HCT116 (cell line): Measurements from ENCODE around the gene ARFRP1. TPM values are rescaled to one million over a fixed set of nuclear protein-coding genes. Genes with fewer than 3 reads are reported as not detected.

ENCODE experiments used
- ATAC-seq: fragments of 200-7000 bp; cut with Tn5 transposase; 2 replicates; pipeline ENCODE4 v1.9.1; 2020; ENCODE audit warnings: mild to moderate bottlenecking, moderate library complexity
- BruUV-seq: library from RNA; stranded (reverse); fragments of 400-500 nt; replicated peaks from 2 replicates; lab custom pipeline; 2021; lab: Mats Ljungman, UMichigan
- CTCF ChIA-PET: fragments of 300-600 bp; sonication (Branson Sonifier 250); formaldehyde crosslinking; loops from one replicate; lab custom pipeline; 2021; ENCODE audit warnings: antibody characterized with exemption; lab: Charles Lee
- POLR2A ChIA-PET: fragments of 300-600, 350-600 bp; sonication (Branson Sonifier 250); formaldehyde crosslinking; loops from one replicate; lab custom pipeline; 2021; ENCODE audit warnings: antibody characterized with exemption; lab: Charles Lee
- RAD21 ChIA-PET, 2 experiments: fragments of 300-600 bp; sonication (Branson Sonifier 250); formaldehyde crosslinking; loops; one replicate each; lab custom pipeline; 2023; ENCODE audit warnings: low total read pairs in 2 of 2; ENCODE audit not compliant: uncharacterized antibody in 2 of 2, unreplicated experiment in 2 of 2, low non-redundant PET in 1 of 2; lab: Charles Lee
- DNase-seq: peaks from one replicate; pipeline ENCODE4 v3.0.0-alpha.2; 2010; ENCODE audit warnings: low read depth, low spot score
- H2AFZ ChIP-seq: fragments of 200-600 bp; shearing (Covaris generic), sonication (generic); 2 replicates; pipeline ENCODE4 v1.6.1; 2017; ENCODE audit warnings: low read depth, mixed run types, mixed read lengths, antibody characterized with exemption, low read length; ENCODE audit not compliant: poor library complexity, severe bottlenecking
- H3K27ac ChIP-seq: 2 replicates; pipeline ENCODE4 v1.5.1; 2012; ENCODE audit warnings: low read depth, low read length
- H3K27me3 ChIP-seq: fragments of 200-600 bp; sonication (generic); 2 replicates; pipeline ENCODE4 v1.6.1; 2016; ENCODE audit warnings: mixed run types, low read length, mixed read lengths; ENCODE audit not compliant: insufficient read depth
- H3K36me3 ChIP-seq, 2 experiments: fragments of 200-500 bp in 1 of 2; fragments of 200-600 bp in 1 of 2; sonication (Bioruptor generic) in 1 of 2; sonication (generic) in 1 of 2; 2 replicates each; pipeline versions ENCODE4 v1.5.1 to v1.6.1; 2014 to 2016; ENCODE audit warnings: low read length in 2 of 2, inconsistent platforms in 1 of 2, mixed read lengths in 1 of 2, mixed run types in 1 of 2; ENCODE audit not compliant: insufficient read depth in 2 of 2, control insufficient read depth in 1 of 2
- H3K4me1 ChIP-seq, 2 experiments: fragments of 200-600 bp in 1 of 2; sonication (generic) in 1 of 2; 2 replicates each; pipeline versions ENCODE4 v1.5.1 to v1.6.1; 2012 to 2017; ENCODE audit warnings: low read length in 2 of 2, inconsistent platforms in 1 of 2, mild to moderate bottlenecking in 1 of 2, mixed read lengths in 1 of 2, mixed run types in 1 of 2, moderate library complexity in 1 of 2; ENCODE audit not compliant: insufficient read depth in 2 of 2, control insufficient read depth in 1 of 2
- H3K4me2 ChIP-seq: fragments of 200-600 bp; sonication (generic); 2 replicates; pipeline ENCODE4 v1.6.1; 2017; ENCODE audit warnings: mixed run types, low read length, mixed read lengths
- H3K4me3 ChIP-seq, 2 experiments: fragments of 200-600 bp in 1 of 2; sonication (generic) in 1 of 2; replicated peaks in 1 of 2; 2 replicates each; pipeline ENCODE4 v1.5.1; 2011 to 2016; ENCODE audit warnings: low read length in 2 of 2, control low read depth in 1 of 2, low read depth in 1 of 2, mild to moderate bottlenecking in 1 of 2, mixed read lengths in 1 of 2, mixed run types in 1 of 2
- H3K79me2 ChIP-seq: fragments of 200-600 bp; sonication (generic); 2 replicates; pipeline ENCODE4 v1.6.1; 2017; ENCODE audit warnings: mild to moderate bottlenecking, mixed run types, low read length, moderate library complexity, mixed read lengths; ENCODE audit not compliant: insufficient read depth
- H3K9ac ChIP-seq: fragments of 200-600 bp; sonication (generic); 2 replicates; pipeline ENCODE4 v1.6.1; 2016; ENCODE audit warnings: low read length, mixed read lengths
- H3K9me2 ChIP-seq: fragments of 200-600 bp; sonication (generic), shearing (Covaris generic); 2 replicates; pipeline ENCODE4 v1.6.1; 2017; ENCODE audit warnings: mixed run types, mild to moderate bottlenecking, moderate library complexity; ENCODE audit not compliant: insufficient read depth
- H3K9me3 ChIP-seq, 2 experiments: fragments of 200-500 bp in 1 of 2; fragments of 200-600 bp in 1 of 2; sonication (Bioruptor generic) in 1 of 2; sonication (generic) in 1 of 2; 2 replicates each; pipeline ENCODE4 v1.6.1; 2014 to 2017; ENCODE audit warnings: low read length in 2 of 2, mixed read lengths in 2 of 2, inconsistent platforms in 1 of 2, low read depth in 1 of 2, mild to moderate bottlenecking in 1 of 2, mixed run types in 1 of 2, moderate library complexity in 1 of 2; ENCODE audit not compliant: control insufficient read depth in 1 of 2, insufficient read depth in 1 of 2
- H4K20me1 ChIP-seq: fragments of 200-600 bp; sonication (generic), shearing (Covaris generic); 2 replicates; pipeline ENCODE4 v1.6.1; 2017; ENCODE audit warnings: mixed run types, mild to moderate bottlenecking, moderate library complexity; ENCODE audit not compliant: insufficient read depth
- CBX3 ChIP-seq: IDR thresholded peaks from 2 replicates; pipeline ENCODE4 v1.6.1; 2012; ENCODE audit warnings: low read depth
- CEBPB ChIP-seq: IDR thresholded peaks from 2 replicates; pipeline ENCODE4 v1.6.1; 2012; ENCODE audit warnings: low read depth
- EGR1 ChIP-seq: IDR thresholded peaks from 2 replicates; pipeline ENCODE4 v1.6.1; 2012; ENCODE audit warnings: low read depth
- ELF1 ChIP-seq: IDR thresholded peaks from 2 replicates; pipeline ENCODE4 v1.6.1; 2012; ENCODE audit warnings: low read depth, borderline replicate concordance
- EZH2 ChIP-seq: fragments of 200-600 bp; sonication (generic); IDR thresholded peaks from 2 replicates; pipeline ENCODE4 v1.6.1; 2017; ENCODE audit warnings: antibody characterized with exemption, mixed run types
- EZH2phosphoT487 ChIP-seq: fragments of 200-600 bp; IDR thresholded peaks from 2 replicates; pipeline ENCODE4 v1.6.1; 2018; ENCODE audit warnings: antibody characterized with exemption, borderline replicate concordance
- FOSL1 ChIP-seq: IDR thresholded peaks from 2 replicates; pipeline ENCODE4 v1.6.1; 2012; ENCODE audit warnings: low read depth
- JUND ChIP-seq: IDR thresholded peaks from 2 replicates; pipeline ENCODE4 v1.6.1; 2012
- POLR2AphosphoS5 ChIP-seq: IDR thresholded peaks from 2 replicates; pipeline ENCODE4 v1.6.1; 2011; ENCODE audit warnings: mild to moderate bottlenecking, low read depth, low read length, moderate library complexity
- SIN3A ChIP-seq: IDR thresholded peaks from 2 replicates; pipeline ENCODE4 v1.6.1; 2012; ENCODE audit warnings: low read depth
- SRF ChIP-seq: IDR thresholded peaks from 2 replicates; pipeline ENCODE4 v1.6.1; 2012; ENCODE audit warnings: low read depth
- TCF7L2 ChIP-seq: IDR thresholded peaks from 2 replicates; pipeline ENCODE4 v1.7.0; 2011; ENCODE audit warnings: borderline replicate concordance, inconsistent platforms; ENCODE audit not compliant: insufficient read depth, insufficient read length; ENCODE audit errors: extremely low read depth
- YY1 ChIP-seq: IDR thresholded peaks from 2 replicates; pipeline ENCODE4 v1.6.1; 2011; ENCODE audit warnings: low read length, low read depth, moderate library complexity, mild to moderate bottlenecking; ENCODE audit not compliant: insufficient replicate concordance; ENCODE audit errors: extremely low read depth
- ZFX ChIP-seq: fragments of 450-650 bp; IDR thresholded peaks from 2 replicates; pipeline ENCODE4 v1.6.1; 2017
- ZNF274 ChIP-seq: fragments of 200-500 bp; sonication (Bioruptor generic); IDR thresholded peaks from 2 replicates; pipeline ENCODE4 v1.6.1; 2014; ENCODE audit warnings: mild to moderate bottlenecking, low read depth, low read length, inconsistent platforms
- intact Hi-C: fragments of 100-400 bp; cut with micrococcal nuclease; formaldehyde crosslinking; loops from 2 replicates; pipeline ENCODE4 v1.10.0; 2022
- total RNA-seq: library from RNA; stranded (reverse); gene quantifications from one replicate; pipeline ENCODE4 v1.2.1, GENCODE V29; 2021; ENCODE audit not compliant: unreplicated experiment
- TF ChIP-seq, protein P1 (sequence below), 3 experiments: fragments of 200-600 bp in 1 of 3; sonication (generic) in 1 of 3; IDR thresholded peaks in 2 of 3; conservative IDR thresholded peaks in 1 of 3; 2 replicates each; pipeline ENCODE4 v1.5.1; 2012 to 2017; ENCODE audit warnings: low read depth in 2 of 3, low read length in 2 of 3, antibody characterized with exemption in 1 of 3, borderline replicate concordance in 1 of 3, control low read depth in 1 of 3, mild to moderate bottlenecking in 1 of 3, mixed read lengths in 1 of 3, mixed run types in 1 of 3, moderate library complexity in 1 of 3; ENCODE audit not compliant: insufficient read depth in 1 of 3
- TF ChIP-seq, protein P2 (sequence below): IDR thresholded peaks from 2 replicates; pipeline ENCODE4 v1.6.1; 2011; ENCODE audit warnings: mild to moderate bottlenecking, low read length, moderate library complexity; ENCODE audit not compliant: insufficient replicate concordance; ENCODE audit errors: extremely low read depth
- TF ChIP-seq, protein P3 (sequence below): IDR thresholded peaks from 2 replicates; pipeline ENCODE4 v1.6.1; 2012
- TF ChIP-seq, protein P4 (sequence below): IDR thresholded peaks from 2 replicates; pipeline ENCODE4 v1.6.1; 2012; ENCODE audit warnings: low read depth

Gene ARFRP1
- total RNA-seq, 1 experiment from 2014 or later: 53.7 TPM

DNA sequence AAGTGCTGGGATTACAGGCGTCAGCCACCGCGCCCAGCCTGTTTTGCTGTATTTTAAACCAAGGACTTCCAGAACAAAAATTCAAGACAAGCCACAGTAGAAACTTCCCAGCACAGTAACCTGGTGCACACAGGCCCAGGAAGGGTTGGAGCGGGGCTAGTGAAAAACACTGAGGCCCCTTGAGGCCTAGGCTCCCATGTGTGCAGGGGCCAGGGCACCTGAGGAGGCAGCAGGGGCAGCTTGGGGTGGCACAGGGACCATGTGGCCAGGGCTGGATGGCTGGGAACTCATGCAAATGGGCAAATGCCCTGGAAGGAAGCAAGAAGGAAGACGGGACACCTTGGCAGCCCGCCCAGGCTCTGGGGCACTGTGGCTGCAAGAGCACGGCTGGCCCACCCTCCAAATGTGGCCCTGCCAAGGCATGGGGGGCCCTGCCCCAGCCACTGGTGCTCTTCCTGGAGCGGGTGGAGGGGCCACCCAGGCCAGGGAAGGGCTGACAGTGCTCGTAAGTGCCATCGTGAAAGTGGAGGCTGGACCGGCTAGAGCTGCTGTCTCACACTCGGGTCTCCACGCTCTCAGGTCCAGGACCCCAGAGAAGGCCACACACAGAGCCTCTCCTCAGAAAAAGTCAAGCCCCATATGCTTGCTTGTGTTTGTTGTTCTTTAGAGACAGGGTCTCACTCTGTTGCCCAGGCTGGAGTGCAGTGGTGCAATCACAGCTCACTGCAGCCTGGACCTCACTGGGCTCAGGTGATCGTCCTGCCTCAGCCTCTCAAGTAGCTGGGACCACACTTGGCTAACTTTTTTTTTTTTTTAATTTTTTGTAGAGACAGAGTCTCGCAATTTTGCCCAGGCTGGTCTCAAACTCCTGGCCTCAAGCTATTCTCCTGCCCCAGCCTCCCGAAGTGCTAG is 42.1 kb upstream of the ARFRP1 start:
- no TSS peak for BruUV-seq
- Histone ChIP-seq H3K36me3 (no peaks in the 10 kb centered on the region), H3K27ac (no peak overlapping the region; the same call in 1 of the 2 replicates), H3K4me2 (no peak overlapping the region), H3K27me3 (no peaks in the 10 kb centered on the region), H3K9ac (no peak overlapping the region), H3K79me2 (no peaks in the 10 kb centered on the region), H4K20me1 (no peaks in the 10 kb centered on the region), H3K4me1 (no peaks in the 10 kb centered on the region), H2AFZ (no peak overlapping the region), H3K9me2 (no peaks in the 10 kb centered on the region), H3K4me3 (no peak overlapping the region), H3K9me3 (no peaks in the 10 kb centered on the region)
- ChIA-PET POLR2A (no interaction called here), CTCF (no interaction called here), RAD21 (no interaction called here)
- intact Hi-C loops: no loop called here
- no peak for ATAC-seq
- DNase-seq: no peak
- TF ChIP-seq SIN3A: no peak
- TF ChIP-seq ZFX: no peak
- TF ChIP-seq, protein P1, sequence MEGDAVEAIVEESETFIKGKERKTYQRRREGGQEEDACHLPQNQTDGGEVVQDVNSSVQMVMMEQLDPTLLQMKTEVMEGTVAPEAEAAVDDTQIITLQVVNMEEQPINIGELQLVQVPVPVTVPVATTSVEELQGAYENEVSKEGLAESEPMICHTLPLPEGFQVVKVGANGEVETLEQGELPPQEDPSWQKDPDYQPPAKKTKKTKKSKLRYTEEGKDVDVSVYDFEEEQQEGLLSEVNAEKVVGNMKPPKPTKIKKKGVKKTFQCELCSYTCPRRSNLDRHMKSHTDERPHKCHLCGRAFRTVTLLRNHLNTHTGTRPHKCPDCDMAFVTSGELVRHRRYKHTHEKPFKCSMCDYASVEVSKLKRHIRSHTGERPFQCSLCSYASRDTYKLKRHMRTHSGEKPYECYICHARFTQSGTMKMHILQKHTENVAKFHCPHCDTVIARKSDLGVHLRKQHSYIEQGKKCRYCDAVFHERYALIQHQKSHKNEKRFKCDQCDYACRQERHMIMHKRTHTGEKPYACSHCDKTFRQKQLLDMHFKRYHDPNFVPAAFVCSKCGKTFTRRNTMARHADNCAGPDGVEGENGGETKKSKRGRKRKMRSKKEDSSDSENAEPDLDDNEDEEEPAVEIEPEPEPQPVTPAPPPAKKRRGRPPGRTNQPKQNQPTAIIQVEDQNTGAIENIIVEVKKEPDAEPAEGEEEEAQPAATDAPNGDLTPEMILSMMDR (IDR thresholded peaks at IDR 0.05 in 2 of 3, conservative IDR thresholded peaks at IDR 0.05 in 1 of 3; ENCODE audit: borderline replicate concordance in 1 of 3, insufficient read depth in 1 of 3, low read depth in 2 of 3, low read length in 2 of 3): no peak
- TF ChIP-seq, protein P2, sequence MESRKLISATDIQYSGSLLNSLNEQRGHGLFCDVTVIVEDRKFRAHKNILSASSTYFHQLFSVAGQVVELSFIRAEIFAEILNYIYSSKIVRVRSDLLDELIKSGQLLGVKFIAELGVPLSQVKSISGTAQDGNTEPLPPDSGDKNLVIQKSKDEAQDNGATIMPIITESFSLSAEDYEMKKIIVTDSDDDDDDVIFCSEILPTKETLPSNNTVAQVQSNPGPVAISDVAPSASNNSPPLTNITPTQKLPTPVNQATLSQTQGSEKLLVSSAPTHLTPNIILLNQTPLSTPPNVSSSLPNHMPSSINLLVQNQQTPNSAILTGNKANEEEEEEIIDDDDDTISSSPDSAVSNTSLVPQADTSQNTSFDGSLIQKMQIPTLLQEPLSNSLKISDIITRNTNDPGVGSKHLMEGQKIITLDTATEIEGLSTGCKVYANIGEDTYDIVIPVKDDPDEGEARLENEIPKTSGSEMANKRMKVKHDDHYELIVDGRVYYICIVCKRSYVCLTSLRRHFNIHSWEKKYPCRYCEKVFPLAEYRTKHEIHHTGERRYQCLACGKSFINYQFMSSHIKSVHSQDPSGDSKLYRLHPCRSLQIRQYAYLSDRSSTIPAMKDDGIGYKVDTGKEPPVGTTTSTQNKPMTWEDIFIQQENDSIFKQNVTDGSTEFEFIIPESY: no peak
- TF ChIP-seq TCF7L2: no peak
- no peak for TF ChIP-seq POLR2AphosphoS5
- TF ChIP-seq, protein P3, sequence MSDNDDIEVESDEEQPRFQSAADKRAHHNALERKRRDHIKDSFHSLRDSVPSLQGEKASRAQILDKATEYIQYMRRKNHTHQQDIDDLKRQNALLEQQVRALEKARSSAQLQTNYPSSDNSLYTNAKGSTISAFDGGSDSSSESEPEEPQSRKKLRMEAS: no peak
- TF ChIP-seq CEBPB: no peak
- no peak for TF ChIP-seq ZNF274
- no peak for TF ChIP-seq YY1
- TF ChIP-seq JUND: no peak
- TF ChIP-seq FOSL1: no peak
- TF ChIP-seq SRF: no peak
- TF ChIP-seq EZH2phosphoT487: no peak
- TF ChIP-seq EZH2: no peak
- TF ChIP-seq, protein P4, sequence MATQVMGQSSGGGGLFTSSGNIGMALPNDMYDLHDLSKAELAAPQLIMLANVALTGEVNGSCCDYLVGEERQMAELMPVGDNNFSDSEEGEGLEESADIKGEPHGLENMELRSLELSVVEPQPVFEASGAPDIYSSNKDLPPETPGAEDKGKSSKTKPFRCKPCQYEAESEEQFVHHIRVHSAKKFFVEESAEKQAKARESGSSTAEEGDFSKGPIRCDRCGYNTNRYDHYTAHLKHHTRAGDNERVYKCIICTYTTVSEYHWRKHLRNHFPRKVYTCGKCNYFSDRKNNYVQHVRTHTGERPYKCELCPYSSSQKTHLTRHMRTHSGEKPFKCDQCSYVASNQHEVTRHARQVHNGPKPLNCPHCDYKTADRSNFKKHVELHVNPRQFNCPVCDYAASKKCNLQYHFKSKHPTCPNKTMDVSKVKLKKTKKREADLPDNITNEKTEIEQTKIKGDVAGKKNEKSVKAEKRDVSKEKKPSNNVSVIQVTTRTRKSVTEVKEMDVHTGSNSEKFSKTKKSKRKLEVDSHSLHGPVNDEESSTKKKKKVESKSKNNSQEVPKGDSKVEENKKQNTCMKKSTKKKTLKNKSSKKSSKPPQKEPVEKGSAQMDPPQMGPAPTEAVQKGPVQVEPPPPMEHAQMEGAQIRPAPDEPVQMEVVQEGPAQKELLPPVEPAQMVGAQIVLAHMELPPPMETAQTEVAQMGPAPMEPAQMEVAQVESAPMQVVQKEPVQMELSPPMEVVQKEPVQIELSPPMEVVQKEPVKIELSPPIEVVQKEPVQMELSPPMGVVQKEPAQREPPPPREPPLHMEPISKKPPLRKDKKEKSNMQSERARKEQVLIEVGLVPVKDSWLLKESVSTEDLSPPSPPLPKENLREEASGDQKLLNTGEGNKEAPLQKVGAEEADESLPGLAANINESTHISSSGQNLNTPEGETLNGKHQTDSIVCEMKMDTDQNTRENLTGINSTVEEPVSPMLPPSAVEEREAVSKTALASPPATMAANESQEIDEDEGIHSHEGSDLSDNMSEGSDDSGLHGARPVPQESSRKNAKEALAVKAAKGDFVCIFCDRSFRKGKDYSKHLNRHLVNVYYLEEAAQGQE: no peak
- TF ChIP-seq ELF1: no peak
- no peak for TF ChIP-seq EGR1
- TF ChIP-seq CBX3: no peak
